Measurements from ENCODE around the gene GPC5. TPM values are rescaled to one million over a fixed set of nuclear protein-coding genes. Genes with fewer than 3 reads are reported as not detected.
"Not testable (repeated sequence)": the region's sequence is repeated elsewhere in the genome, so short reads cannot be mapped to it uniquely, and the experiment has no call there.

Gene GPC5
- total RNA-seq, 2 experiments from 2014 or later, result 2.4 TPM; not detected in 1

DNA sequence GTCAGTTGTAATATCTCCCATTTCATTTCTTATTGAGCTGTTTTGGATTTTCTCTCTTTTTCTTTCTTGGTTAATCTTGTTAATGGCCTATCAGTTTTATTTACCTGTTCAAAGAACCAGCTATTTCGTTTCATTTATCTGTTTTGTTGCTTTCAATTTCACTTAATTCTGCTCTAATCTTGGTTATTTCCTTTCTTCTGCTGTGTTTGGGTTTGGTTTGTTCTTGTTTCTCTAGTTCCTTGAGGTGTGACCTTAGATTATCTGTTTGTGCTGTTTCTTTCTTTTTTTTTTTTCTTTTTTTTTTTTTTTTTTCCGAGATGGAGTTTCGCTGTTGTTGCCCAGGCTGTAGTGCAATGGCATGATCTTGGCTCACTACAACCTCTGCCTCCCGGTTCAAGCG lies 896.1 kb downstream of the GPC5 start:
- H3K4me1 ChIP-seq (ENCODE audit: insufficient read depth, low read length, poor library complexity, severe bottlenecking); CTCF ChIA-PET (ENCODE audit: unreplicated experiment); H3K79me2 ChIP-seq (ENCODE audit: insufficient read depth, low read depth, low read length); H3K9me2 ChIP-seq (ENCODE audit: insufficient read depth, low read length); H3K27ac ChIP-seq (ENCODE audit: low read depth, low read length, poor library complexity, severe bottlenecking); DNase-seq (ENCODE audit: low spot score); intact Hi-C loops (cut with micrococcal nuclease; ENCODE audit: unreplicated experiment); H3K4me2 ChIP-seq (ENCODE audit: low read length); H3K36me3 ChIP-seq (ENCODE audit: insufficient read depth, low read length); H4K20me1 ChIP-seq (ENCODE audit: insufficient read depth, low read length); BruUV-seq (replicated peaks); H2AFZ ChIP-seq (ENCODE audit: low read length); H3K4me3 ChIP-seq (ENCODE audit: low read depth, low read length, poor library complexity, severe bottlenecking): not testable (repeated sequence)
- H3K9me3 ChIP-seq (ENCODE audit: low read length), result peaks cover 25% of the 10 kb centered on the region; the same call in 1 of the 2 replicates
- POLR2A ChIA-PET, result interaction anchor here (0.7 to 1.3 kb wide), 8 partner anchors 20 to 276 kb away, joined by 3 to 11 read pairs (median 4); no protein-coding TSS in a partner anchor

GRCh38 chr13:92296154-92296671 lies 897.8 kb downstream of the GPC5 start:
- BruUV-seq (replicated peaks); H3K4me1 ChIP-seq (ENCODE audit: insufficient read depth, low read length, poor library complexity, severe bottlenecking); H3K4me3 ChIP-seq (ENCODE audit: low read depth, low read length, poor library complexity, severe bottlenecking); H3K79me2 ChIP-seq (ENCODE audit: insufficient read depth, low read depth, low read length); H3K9me2 ChIP-seq (ENCODE audit: insufficient read depth, low read length); H4K20me1 ChIP-seq (ENCODE audit: insufficient read depth, low read length); CTCF ChIA-PET (ENCODE audit: unreplicated experiment); DNase-seq (ENCODE audit: low spot score); H3K4me2 ChIP-seq (ENCODE audit: low read length); H2AFZ ChIP-seq (ENCODE audit: low read length); H3K27ac ChIP-seq (ENCODE audit: low read depth, low read length, poor library complexity, severe bottlenecking); H3K36me3 ChIP-seq (ENCODE audit: insufficient read depth, low read length); intact Hi-C loops (cut with micrococcal nuclease; ENCODE audit: unreplicated experiment): not testable (repeated sequence)
- H3K9me3 ChIP-seq (ENCODE audit: low read length), result peaks cover 25% of the 10 kb centered on the region; the same call in 1 of the 2 replicates
- POLR2A ChIA-PET, result interaction anchor here (0.7 to 1.4 kb wide), 2 partner anchors 11 to 359 kb away, joined by 3 read pairs; no protein-coding TSS in a partner anchor

- DNase-seq (ENCODE audit: low spot score), result no peak
- TF ChIP-seq EZH2phosphoT487 (IDR thresholded peaks at IDR 0.05; ENCODE audit: borderline replicate concordance, low read depth, low read length) (no peak), CTCF (conservative IDR thresholded peaks at IDR 0.05; ENCODE audit: low read length) (no peak)
- Histone ChIP-seq H3K4me1 (ENCODE audit: insufficient read depth, low read length, poor library complexity, severe bottlenecking) (no peaks in the 10 kb centered on the region), H3K27ac (ENCODE audit: low read depth, low read length, poor library complexity, severe bottlenecking) (no peak overlapping the region), H3K4me2 (ENCODE audit: low read length) (no peak overlapping the region), H2AFZ (ENCODE audit: low read length) (no peak overlapping the region), H4K20me1 (ENCODE audit: insufficient read depth, low read length) (no peaks in the 10 kb centered on the region), H3K4me3 (ENCODE audit: low read depth, low read length, poor library complexity, severe bottlenecking) (no peak overlapping the region), H3K9me3 (ENCODE audit: low read length) (peaks cover 14% of the 10 kb centered on the region; the same call in 1 of the 2 replicates), H3K9me2 (ENCODE audit: insufficient read depth, low read length) (no peaks in the 10 kb centered on the region), H3K79me2 (ENCODE audit: insufficient read depth, low read depth, low read length) (no peaks in the 10 kb centered on the region), H3K36me3 (ENCODE audit: insufficient read depth, low read length) (no peaks in the 10 kb centered on the region)
- intact Hi-C loops (cut with micrococcal nuclease; ENCODE audit: unreplicated experiment), result no loop called here
- no TSS peak for BruUV-seq (replicated peaks)
- ChIA-PET CTCF (ENCODE audit: unreplicated experiment) (no interaction called here), POLR2A (interaction anchor here (0.8 to 2.1 kb wide), 3 partner anchors 10 to 179 kb away, joined by 3 to 7 read pairs (median 4); no protein-coding TSS in a partner anchor)
These were observed 899.8 kb downstream of the GPC5 start for GRCh38 chr13:92297971-92298942.

Data from OCI-LY7 (cell line).